K562 (cell line): ENCODE results near the gene SAP25. TPM values are rescaled to one million over a fixed set of nuclear protein-coding genes. Genes with fewer than 3 reads are reported as not detected.

Experiments
- ATAC-seq: fragments of 200-7000 bp; cut with Tn5 transposase; 3 replicates; pipeline ENCODE4 v1.9.1; 2020; ENCODE audit warnings: moderate library complexity
- BruUV-seq: library from RNA; stranded (reverse); fragments of 400-500 nt; replicated peaks from 2 replicates; lab custom pipeline; 2021; lab: Mats Ljungman, UMichigan
- CTCF ChIA-PET: fragments of 300-600 bp; formaldehyde crosslinking; extraction: SDS; loops from one replicate; lab custom pipeline; 2021; ENCODE audit warnings: low intra/inter-chr PET ratio; lab: Yijun Ruan, JAX
- POLR2A ChIA-PET: fragments of 300-600, 350-650 bp; sonication (Branson Sonifier 250); formaldehyde crosslinking; extraction: SDS; loops from one replicate; lab custom pipeline; 2021; ENCODE audit warnings: antibody characterized with exemption, inconsistent platforms; lab: Yijun Ruan, JAX
- DNase-seq, 4 experiments: peaks; one replicate each; pipeline versions ENCODE4 v3.0.0 to v3.0.0-alpha.2; 2011 to 2018; ENCODE audit warnings: low spot score in 3 of 4, mixed read lengths in 3 of 4; ENCODE audit errors: extremely low read depth in 1 of 4
- FAIRE-seq: peaks from 2 replicates; lab custom pipeline; 2011; peaks lifted over from hg19 to GRCh38; lab: Jason Lieb, UNC
- H2AFZ ChIP-seq: 2 replicates; pipeline ENCODE4 v1.6.0; 2011; ENCODE audit warnings: low read depth, low read length, control low read depth, inconsistent platforms
- H3K27ac ChIP-seq: fragments of 200-600 bp; 3 replicates; pipeline ENCODE4 v1.8.0; 2011; ENCODE audit warnings: low read depth, mild to moderate bottlenecking, control low read depth, inconsistent platforms, low read length, moderate library complexity, mixed read lengths; ENCODE audit errors: extremely low read depth
- H3K27me3 ChIP-seq, 2 experiments: fragments of 300-600 bp in 1 of 2; 2 replicates in 1 of 2; 3 replicates in 1 of 2; pipeline versions ENCODE4 v1.6.0 to v1.8.0; 2011; ENCODE audit warnings: inconsistent platforms in 2 of 2, low read length in 2 of 2, mild to moderate bottlenecking in 1 of 2, mixed read lengths in 1 of 2, moderate library complexity in 1 of 2; ENCODE audit not compliant: control insufficient read depth in 2 of 2, insufficient read depth in 2 of 2
- H3K36me3 ChIP-seq: fragments of 300-600 bp; 3 replicates; pipeline ENCODE4 v1.8.0; 2011; ENCODE audit warnings: mild to moderate bottlenecking, low read length, inconsistent platforms; ENCODE audit not compliant: control insufficient read depth, insufficient read depth
- H3K4me1 ChIP-seq, 2 experiments: fragments of 200-600 bp in 1 of 2; replicated peaks in 1 of 2; 2 replicates in 1 of 2; 3 replicates in 1 of 2; pipeline versions ENCODE4 v1.5.1 to v1.8.0; 2011; ENCODE audit warnings: inconsistent platforms in 2 of 2, low read length in 2 of 2, mild to moderate bottlenecking in 1 of 2, mixed read lengths in 1 of 2, moderate library complexity in 1 of 2; ENCODE audit not compliant: control insufficient read depth in 2 of 2, insufficient read depth in 2 of 2
- H3K4me2 ChIP-seq: 2 replicates; pipeline ENCODE4 v1.6.1; 2011; ENCODE audit warnings: low read length, control low read depth, inconsistent platforms, mixed read lengths; ENCODE audit not compliant: insufficient read depth
- H3K4me3 ChIP-seq: fragments of 200-600 bp; sonication (generic), shearing (Covaris generic); 2 replicates; pipeline ENCODE4 v1.5.1; 2016; ENCODE audit warnings: control low read depth, inconsistent platforms
- H3K79me2 ChIP-seq: fragments of 200-600 bp; 3 replicates; pipeline ENCODE4 v1.8.0; 2011; ENCODE audit warnings: low read length, inconsistent platforms; ENCODE audit not compliant: control insufficient read depth, insufficient read depth
- H3K9ac ChIP-seq, 2 experiments: 2 replicates each; pipeline versions ENCODE4 v1.6.0 to v1.6.1; 2011; ENCODE audit warnings: low read depth in 2 of 2, low read length in 2 of 2, control low read depth in 1 of 2, inconsistent platforms in 1 of 2, mild to moderate bottlenecking in 1 of 2, mixed read lengths in 1 of 2; ENCODE audit not compliant: insufficient read depth in 1 of 2
- H3K9me1 ChIP-seq: one replicate; pipeline ENCODE4 v1.6.0; 2011; ENCODE audit warnings: inconsistent platforms, mild to moderate bottlenecking, low read length, moderate library complexity; ENCODE audit not compliant: control insufficient read depth, insufficient read depth
- H3K9me3 ChIP-seq: replicated peaks from 2 replicates; pipeline ENCODE4 v1.5.1; 2011; ENCODE audit warnings: low read depth, low read length, inconsistent platforms; ENCODE audit not compliant: control insufficient read depth, insufficient read depth
- H4K20me1 ChIP-seq: replicated peaks from 2 replicates; pipeline ENCODE4 v1.6.1; 2011; ENCODE audit warnings: low read length, inconsistent platforms, mixed read lengths; ENCODE audit not compliant: control insufficient read depth, insufficient read depth
- BHLHE40 ChIP-seq: IDR thresholded peaks from 2 replicates; pipeline ENCODE4 v1.6.1; 2011; ENCODE audit warnings: low read length, improper control_type of control experiment
- CBFA2T2 ChIP-seq: fragments of 450-650 bp; conservative IDR thresholded peaks from 2 replicates; pipeline ENCODE4 v1.6.1; 2017; ENCODE audit warnings: mild to moderate bottlenecking
- SETDB1 ChIP-seq: IDR thresholded peaks from one replicate; pipeline ENCODE4 v1.6.1; 2012; ENCODE audit warnings: low read length, control low read depth, inconsistent platforms
- ZC3H4 ChIP-seq: sonication (generic); formaldehyde crosslinking; IDR thresholded peaks from 2 replicates; pipeline ENCODE4 v1.9.0; 2021; ENCODE audit warnings: missing genetic modification reagents, borderline replicate concordance
- ZKSCAN1 ChIP-seq: fragments of 150-350 bp; IDR thresholded peaks from 2 replicates; pipeline ENCODE4 v1.6.1; 2016; ENCODE audit warnings: low read depth, low read length
- ZNF133 ChIP-seq: fragments of 250-450 bp; sonication (Bioruptor Pico); IDR thresholded peaks from 2 replicates; pipeline ENCODE4 v1.4.0; 2020; ENCODE audit warnings: mild to moderate bottlenecking
- ZNF668 ChIP-seq: fragments of 250-450 bp; sonication (Bioruptor Pico); IDR thresholded peaks from 2 replicates; pipeline ENCODE4 v1.8.0; 2022; ENCODE audit warnings: mild to moderate bottlenecking, inconsistent platforms
- WGBS: fragments of 100-300 bp; shearing (Covaris generic); methylation state at CpG from one replicate; pipeline ENCODE4 v1.1.6; 2016; ENCODE audit warnings: low coverage, mixed read lengths; ENCODE audit not compliant: insufficient coverage; ENCODE audit errors: missing lambda C conversion rate; 5-methylcytosine and 5-hydroxymethylcytosine counted together
- in situ Hi-C: fragments of 300-500 bp; cut with MboI; formaldehyde crosslinking; loops from 4 replicates; pipeline ENCODE4 v1.15.0; 2018; ENCODE audit warnings: inconsistent platforms, mixed read lengths
- intact Hi-C: fragments of 100-400 bp; cut with micrococcal nuclease; formaldehyde crosslinking; loops from 2 replicates; pipeline ENCODE4 v1.14.2; 2022
- polyA plus RNA-seq, 8 experiments: library from polyadenylated mRNA; depleted of rRNA in 4 of 8; stranded (reverse) in 5 of 8; unstranded in 3 of 8; fragments of >200 nt; fragmentation: Nextera tagmentation in 2 of 8; fragmentation: Illumina TruSeq in 1 of 8; extraction: Ambion mirVana in 2 of 8; extraction: Trizol in 1 of 8; gene quantifications; 2 replicates each; pipeline versions ENCODE4 v1.2.1 to v1.2.3, GENCODE V29; 2011 to 2014; ENCODE audit warnings: inconsistent platforms in 1 of 8, missing spikeins in 1 of 8
- total RNA-seq, 7 experiments: library from RNA; depleted of rRNA in 6 of 7; stranded (reverse); fragments of >200 nt in 6 of 7; fragmentation: Illumina TruSeq in 2 of 7; extraction: Trizol in 2 of 7; gene quantifications; 2 replicates each; pipeline versions ENCODE4 v1.2.1 to v1.2.3, GENCODE V29; 2011 to 2021; ENCODE audit warnings: low replicate concordance in 1 of 7

SAP25 gene
- total and polyA plus RNA-seq, 9 of the 15 experiments (the other 6 are each of a cell fraction or from before 2014, with no cell fraction given) = 0.13 to 5.3 (median 0.78) TPM; not detected in 1

DNA sequence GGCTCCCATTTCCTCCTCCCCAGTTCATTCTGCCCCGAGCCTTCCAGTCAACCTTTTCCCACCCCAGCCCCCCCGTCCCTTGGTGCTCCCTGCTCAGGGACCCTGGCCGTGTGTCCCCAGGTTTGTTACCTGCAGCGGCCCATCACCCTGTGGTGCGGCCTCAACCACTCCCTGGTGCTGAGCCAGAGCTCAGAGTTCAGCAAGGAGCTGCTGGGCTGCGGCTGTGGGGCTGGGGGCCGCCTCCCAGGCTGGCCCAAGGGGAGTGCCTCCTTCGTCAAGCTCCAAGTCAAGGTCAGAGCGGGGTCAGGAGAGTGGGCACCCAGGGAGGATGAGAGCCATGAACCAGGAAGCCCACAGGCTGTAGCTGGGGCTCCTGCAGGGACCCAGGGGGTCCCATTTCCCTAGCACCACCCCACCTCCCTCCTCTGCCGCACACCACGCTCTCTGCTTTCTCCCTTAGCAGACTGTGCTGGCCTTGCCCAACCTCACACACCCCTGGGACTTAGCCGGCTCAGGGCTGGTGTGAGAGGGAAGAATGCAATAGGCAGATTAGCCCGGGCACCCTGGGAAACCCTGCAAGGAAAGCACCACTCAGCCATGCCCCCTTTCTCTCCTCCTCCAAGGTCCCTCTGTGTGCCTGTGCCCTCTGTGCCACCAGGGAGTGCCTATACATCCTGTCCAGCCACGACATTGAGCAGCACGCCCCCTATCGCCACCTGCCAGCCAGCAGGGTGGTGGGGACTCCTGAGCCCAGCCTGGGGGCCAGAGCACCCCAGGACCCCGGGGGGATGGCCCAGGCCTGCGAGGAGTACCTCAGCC, 26.4 kb upstream of the SAP25 start:
- ATAC-seq = no peak
- no peak overlapping the region for H3K27ac ChIP-seq
- ChIA-PET CTCF (no interaction called here), POLR2A (interaction anchor here (0.5 kb wide), 1 partner anchor 163 kb away, joined by 3 read pairs; the partner anchor contains the start of gene PPP1R35)
- intact Hi-C loops = no loop called here
- peaks cover 4% of the 10 kb centered on the region; the same call in 1 of the 3 replicates for H3K79me2 ChIP-seq
- H2AFZ ChIP-seq = no peak overlapping the region
- FAIRE-seq = no peak
- peaks cover 25 to 51% of the 10 kb centered on the region in 2 experiments for H3K4me1 ChIP-seq
- no peak for DNase-seq
- H3K9me3 ChIP-seq = no peaks in the 10 kb centered on the region
- in situ Hi-C loops = no loop called here
- H3K4me3 ChIP-seq = no peak overlapping the region
- no peaks in the 10 kb centered on the region for H3K36me3 ChIP-seq
- TF ChIP-seq ZKSCAN1 (no peak), BHLHE40 (no peak), ZNF668 (CRISPR knock-in tag) (no peak), ZC3H4 (CRISPR knock-in tag) (no peak), SETDB1 (no peak), ZNF133 (CRISPR knock-in tag) (no peak), CBFA2T2 (no peak)
- H3K4me2 ChIP-seq = no peak overlapping the region
- 55% methylated on average over 17 of the region's 18 CpGs for WGBS
- BruUV-seq = no TSS peak
- peaks cover 5% of the 10 kb centered on the region for H3K9me1 ChIP-seq
- peak overlapping the region in 1 of 2 experiments; percentile 21; a peak in 1 of 4 replicates for H3K9ac ChIP-seq
- no peaks in the 10 kb centered on the region for H4K20me1 ChIP-seq
- H3K27me3 ChIP-seq = no peaks in the 10 kb centered on the region
